GM19452 (cell line): ENCODE results near the gene FOXO3B.
"Not testable (repeated sequence)": the region's sequence is repeated elsewhere in the genome, so short reads cannot be mapped to it uniquely, and the experiment has no call there.

Source experiments
- ATAC-seq: cut with Tn5 transposase; IDR thresholded peaks from one replicate; pipeline ENCODE4 v1.9.1; 2021; ENCODE audit not compliant: unreplicated experiment

The FOXO3B gene

GRCh38 chr17:18661924-18662624, 20.0 kb downstream of the FOXO3B start:
- ATAC-seq: not testable (repeated sequence)

DNA sequence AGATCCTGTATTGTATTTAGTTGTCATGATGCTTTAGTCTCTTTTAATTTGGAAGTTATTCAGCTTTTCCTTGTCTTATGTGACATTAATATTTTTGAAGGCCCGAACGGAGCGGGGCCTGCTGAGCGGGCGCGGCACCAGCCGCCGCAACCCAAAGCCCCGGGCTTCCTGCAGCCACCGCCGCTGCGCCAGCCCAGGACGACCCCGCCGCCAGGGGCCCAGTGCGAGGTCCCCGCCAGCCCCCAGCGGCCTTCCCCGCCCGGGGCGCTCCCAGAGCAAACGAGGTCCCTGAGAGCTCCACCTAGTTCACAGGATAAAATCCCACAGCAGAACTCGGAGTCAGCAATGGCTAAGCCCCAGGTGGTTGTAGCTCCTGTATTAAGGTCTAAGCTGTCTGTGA, 32.0 kb downstream of the FOXO3B start:
- not testable (repeated sequence) for ATAC-seq

- not testable (repeated sequence) for ATAC-seq
Measured at GRCh38 chr17:18644291-18644690, 37.8 kb downstream of the FOXO3B start, which contains the start of gene TBC1D28. Gene TBC1D28, minus strand, starts transcription at chr17:18644391. Its CDS starts 3,039 bp downstream, at chr17:18641352.

GRCh38 chr17:18643124-18643523, 39.0 kb downstream of the FOXO3B start:
- not testable (repeated sequence) for ATAC-seq

GRCh38 chr17:18638357-18638756, 43.8 kb downstream of the FOXO3B start:
- ATAC-seq: not testable (repeated sequence)

DNA sequence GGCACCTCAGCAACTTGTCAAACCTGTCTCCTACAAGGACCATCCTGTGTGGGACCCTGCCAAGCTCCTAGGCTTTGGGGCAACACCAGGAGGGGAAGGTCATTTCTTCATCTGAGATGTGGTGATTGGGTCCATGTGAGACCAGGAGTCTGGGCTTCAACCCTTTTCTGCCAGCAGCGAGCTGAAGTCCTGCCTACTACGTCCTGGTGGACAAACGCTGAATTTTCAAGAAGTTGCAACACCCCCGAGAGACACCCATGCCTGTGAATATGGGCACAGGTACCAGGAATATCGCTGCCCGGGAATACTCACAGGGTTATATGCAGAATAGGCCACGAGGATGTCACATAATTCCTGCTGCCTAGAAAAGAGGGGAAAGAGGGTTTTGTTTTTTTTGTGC, 45.9 kb downstream of the FOXO3B start:
- ATAC-seq: not testable (repeated sequence)

- not testable (repeated sequence) for ATAC-seq
Measured at GRCh38 chr17:18635773-18636172, 46.3 kb downstream of the FOXO3B start.

- ATAC-seq: not testable (repeated sequence)
Measured at GRCh38 chr17:18634550-18635263, 47.4 kb downstream of the FOXO3B start.
